SU-DHL-6 (cell line): Measurements from ENCODE around the gene NMNAT1.

Source experiments
- EZH2phosphoT487 ChIP-seq: fragments of 200-600 bp; sonication (generic), shearing (Covaris generic); conservative IDR thresholded peaks from 2 replicates; pipeline ENCODE4 v1.6.1; 2018; ENCODE audit warnings: mild to moderate bottlenecking, antibody characterized with exemption, low read length, moderate library complexity, mixed read lengths
- TF ChIP-seq, protein P1 (sequence below): fragments of 200-600 bp; sonication (generic); IDR thresholded peaks from one replicate; pipeline ENCODE4 v1.5.1; 2017; ENCODE audit warnings: antibody characterized with exemption, mild to moderate bottlenecking, low read length, moderate library complexity; ENCODE audit not compliant: insufficient read depth, poor library complexity, severe bottlenecking

DNA sequence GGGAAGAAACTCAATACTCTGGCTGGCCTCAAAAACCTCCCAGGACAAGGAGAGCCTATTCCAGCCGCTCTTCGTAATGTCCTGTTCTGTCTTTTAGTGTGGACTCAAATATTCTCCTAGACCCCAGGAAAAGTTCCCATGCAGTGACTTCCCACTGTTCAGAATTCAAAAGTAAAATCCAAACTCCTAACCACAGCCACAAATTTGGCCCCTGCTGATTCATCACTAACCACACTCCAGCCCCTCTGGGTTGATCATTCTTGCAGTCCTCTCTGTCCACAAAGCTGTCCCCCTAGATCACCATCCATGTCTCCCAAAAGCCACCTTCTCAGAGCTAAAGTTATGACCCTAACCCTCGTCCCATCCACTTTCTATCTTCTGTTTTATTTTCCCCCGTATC is 38.3 kb upstream of the NMNAT1 start:
- no peak for TF ChIP-seq EZH2phosphoT487
- TF ChIP-seq, protein P1, sequence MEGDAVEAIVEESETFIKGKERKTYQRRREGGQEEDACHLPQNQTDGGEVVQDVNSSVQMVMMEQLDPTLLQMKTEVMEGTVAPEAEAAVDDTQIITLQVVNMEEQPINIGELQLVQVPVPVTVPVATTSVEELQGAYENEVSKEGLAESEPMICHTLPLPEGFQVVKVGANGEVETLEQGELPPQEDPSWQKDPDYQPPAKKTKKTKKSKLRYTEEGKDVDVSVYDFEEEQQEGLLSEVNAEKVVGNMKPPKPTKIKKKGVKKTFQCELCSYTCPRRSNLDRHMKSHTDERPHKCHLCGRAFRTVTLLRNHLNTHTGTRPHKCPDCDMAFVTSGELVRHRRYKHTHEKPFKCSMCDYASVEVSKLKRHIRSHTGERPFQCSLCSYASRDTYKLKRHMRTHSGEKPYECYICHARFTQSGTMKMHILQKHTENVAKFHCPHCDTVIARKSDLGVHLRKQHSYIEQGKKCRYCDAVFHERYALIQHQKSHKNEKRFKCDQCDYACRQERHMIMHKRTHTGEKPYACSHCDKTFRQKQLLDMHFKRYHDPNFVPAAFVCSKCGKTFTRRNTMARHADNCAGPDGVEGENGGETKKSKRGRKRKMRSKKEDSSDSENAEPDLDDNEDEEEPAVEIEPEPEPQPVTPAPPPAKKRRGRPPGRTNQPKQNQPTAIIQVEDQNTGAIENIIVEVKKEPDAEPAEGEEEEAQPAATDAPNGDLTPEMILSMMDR = no peak
